GM19463 (cell line): ENCODE data around the gene MUC5AC.

Experiments used
- ATAC-seq: cut with Tn5 transposase; IDR thresholded peaks from one replicate; pipeline ENCODE4 v1.9.1; 2021; ENCODE audit warnings: mild to moderate bottlenecking, moderate library complexity; ENCODE audit not compliant: unreplicated experiment

Gene MUC5AC

DNA sequence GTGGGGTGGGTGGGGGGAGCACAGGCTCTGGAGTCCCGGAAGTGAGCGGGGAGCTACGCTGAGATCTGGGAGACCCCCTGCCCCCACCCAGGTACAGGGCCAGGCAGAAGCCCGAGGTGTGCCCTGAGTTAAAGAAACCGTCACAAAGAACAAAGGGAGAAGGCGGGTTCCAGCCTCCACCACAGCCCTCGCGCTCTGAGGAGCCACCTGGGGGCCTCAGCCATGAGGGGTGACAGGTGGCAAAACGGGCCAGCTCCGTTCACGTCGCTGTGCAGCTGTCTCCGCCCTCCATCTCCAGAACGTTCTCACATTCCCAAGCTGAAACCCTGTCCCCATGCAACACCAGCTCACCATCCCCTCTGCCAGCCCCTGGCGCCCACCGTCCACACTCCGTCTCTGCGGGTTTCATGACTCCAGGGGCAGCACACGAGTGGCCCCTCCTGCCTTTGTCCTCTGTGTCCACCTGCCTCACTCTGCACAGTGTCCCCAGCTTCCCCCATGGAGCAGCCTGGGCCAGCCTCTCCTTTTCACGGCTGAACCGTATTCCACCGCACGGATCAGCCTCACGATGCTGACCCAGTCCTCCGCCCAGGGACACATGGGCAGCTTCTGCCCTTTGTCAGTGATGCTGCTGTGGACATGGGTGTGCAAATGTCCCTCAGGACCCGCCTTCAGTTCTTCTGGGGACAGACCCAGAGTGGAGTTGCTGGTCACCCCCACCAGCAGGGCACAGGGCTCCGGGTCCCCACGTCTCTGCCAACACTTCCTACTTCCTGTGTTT is 63.4 kb downstream of the MUC5AC start:
- ATAC-seq: no peak

GRCh38 chr11:1221848-1222311 is 64.1 kb downstream of the MUC5AC start:
- no peak for ATAC-seq

- no peak for ATAC-seq
These were observed 65.0 kb downstream of the MUC5AC start, which contains the start of gene MUC5B for GRCh38 chr11:1222491-1223345. Gene MUC5B (plus strand): TSS chr11:1223066. CDS start chr11:1223124, 58 bp downstream.

DNA sequence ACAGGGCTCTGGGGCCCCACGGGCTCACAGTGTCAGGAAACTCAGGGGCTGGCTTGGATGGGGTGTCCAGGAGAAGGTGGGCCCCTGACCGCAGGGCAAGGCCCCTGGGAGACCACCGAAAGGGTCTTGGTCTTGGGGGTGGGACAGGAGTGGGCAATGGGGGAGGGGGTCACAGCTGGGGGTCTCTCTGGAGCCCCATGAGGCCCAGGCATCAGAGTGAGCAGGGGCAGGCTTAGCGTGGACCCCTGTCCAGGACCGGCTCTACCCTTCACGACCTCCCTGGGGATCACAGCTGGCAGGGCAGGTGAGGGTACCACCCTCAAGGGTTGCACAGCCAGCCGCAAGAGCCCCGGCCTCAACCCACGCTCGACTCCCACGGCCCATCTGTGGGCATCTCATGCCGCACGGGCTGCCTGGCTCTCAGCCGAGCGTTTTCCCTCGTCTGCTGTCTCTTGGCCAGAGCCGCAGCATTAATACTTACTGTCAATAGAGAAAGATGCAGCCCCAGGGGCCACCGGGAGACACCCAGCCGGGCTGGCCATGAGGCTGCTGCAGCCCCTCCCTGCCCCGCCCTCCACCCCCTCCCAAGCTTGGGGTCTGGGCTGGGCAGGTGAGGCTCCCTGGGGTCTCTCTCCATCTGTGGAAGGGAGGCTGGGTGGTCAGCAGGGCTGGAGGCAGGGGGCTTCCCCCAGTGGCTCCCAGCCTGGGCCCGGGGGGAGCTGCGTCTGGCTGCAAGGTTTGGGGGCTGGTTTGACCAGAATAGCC is 65.8 kb downstream of the MUC5AC start:
- no peak for ATAC-seq

GRCh38 chr11:1224111-1224490 is 66.3 kb downstream of the MUC5AC start:
- no peak for ATAC-seq

DNA sequence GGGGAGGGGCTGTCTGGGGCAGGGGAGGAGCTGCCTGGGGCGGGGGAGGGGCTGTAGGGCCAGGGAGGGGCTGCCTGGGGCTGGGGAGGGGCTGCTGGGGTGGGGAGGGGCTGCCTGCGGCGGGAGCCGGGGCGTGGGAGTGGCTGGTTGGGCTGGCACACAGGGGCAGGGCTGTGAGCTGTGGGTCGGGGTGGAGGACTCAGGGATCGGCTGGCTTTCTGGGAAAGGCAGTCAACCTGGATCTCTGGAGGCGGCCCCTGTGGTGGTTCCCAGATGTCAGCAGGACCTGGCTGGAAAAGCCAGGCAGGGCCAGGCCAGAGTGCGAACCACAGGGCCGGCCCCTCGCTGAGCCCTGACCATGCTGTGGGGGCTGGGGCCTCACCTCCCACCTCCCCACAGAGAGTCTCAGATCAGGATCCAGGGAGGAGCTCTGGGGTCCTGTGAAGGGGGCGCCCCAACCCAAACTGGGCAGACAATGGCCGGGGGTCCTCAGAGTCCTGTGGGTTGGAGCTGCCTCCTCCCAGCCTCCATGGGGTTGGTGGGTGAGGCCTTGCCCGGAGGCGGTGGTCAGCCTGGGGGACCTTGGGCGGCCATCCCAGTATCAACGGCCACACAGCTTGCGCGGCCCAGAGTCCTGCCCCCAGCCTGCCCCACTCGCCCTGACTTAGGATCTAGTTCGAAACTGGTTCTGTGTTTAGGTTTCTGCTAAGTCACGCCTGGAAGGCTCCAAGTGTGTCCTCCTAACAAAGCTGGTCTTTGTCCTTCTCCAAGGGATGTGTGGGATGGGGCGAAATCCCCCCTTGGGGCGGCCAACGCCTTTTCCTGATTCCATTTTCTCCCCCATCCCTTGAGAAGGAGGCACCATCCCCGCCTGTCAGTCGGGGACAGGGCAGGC is 67.0 kb downstream of the MUC5AC start:
- ATAC-seq: no peak

DNA sequence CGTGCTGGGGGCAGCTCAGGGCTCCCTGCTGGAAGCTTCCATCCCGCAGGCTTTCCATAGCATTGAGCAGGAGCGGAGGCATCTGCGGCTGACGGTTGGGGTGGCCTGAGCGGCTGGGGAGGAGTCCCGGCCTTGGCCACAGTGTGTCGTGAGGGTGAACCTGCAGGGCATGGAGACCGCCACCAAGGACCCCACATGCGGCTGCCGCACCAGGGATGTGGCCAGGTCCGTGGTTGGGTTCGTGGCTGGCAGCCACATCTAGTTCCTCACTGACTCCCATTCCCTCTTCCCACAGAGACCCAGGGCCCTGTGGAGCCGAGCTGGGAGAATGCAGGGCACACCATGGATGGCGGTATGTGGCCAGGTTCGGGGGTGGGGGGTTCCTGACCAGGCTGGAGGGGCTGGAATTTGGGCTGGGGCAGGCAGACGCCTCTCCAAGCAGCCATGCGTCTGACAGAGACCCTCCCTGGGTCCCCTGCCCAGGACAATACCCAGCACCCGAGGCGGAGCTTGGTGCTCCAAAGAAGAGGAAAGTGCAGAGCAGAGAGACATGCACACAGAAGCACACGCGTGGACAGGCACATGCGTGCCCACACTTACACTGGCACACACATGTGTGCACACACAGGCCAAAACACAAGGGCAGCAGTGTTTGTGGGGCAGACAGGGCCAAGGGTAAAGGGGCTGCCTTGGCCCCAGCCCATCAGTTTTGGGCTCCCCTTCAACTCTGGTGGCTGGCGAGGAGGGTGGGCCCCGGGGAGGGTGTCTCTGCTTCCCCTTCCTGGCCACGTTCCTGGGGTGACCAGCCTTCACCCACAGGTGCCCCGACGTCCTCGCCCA is 67.9 kb downstream of the MUC5AC start:
- no peak for ATAC-seq

DNA sequence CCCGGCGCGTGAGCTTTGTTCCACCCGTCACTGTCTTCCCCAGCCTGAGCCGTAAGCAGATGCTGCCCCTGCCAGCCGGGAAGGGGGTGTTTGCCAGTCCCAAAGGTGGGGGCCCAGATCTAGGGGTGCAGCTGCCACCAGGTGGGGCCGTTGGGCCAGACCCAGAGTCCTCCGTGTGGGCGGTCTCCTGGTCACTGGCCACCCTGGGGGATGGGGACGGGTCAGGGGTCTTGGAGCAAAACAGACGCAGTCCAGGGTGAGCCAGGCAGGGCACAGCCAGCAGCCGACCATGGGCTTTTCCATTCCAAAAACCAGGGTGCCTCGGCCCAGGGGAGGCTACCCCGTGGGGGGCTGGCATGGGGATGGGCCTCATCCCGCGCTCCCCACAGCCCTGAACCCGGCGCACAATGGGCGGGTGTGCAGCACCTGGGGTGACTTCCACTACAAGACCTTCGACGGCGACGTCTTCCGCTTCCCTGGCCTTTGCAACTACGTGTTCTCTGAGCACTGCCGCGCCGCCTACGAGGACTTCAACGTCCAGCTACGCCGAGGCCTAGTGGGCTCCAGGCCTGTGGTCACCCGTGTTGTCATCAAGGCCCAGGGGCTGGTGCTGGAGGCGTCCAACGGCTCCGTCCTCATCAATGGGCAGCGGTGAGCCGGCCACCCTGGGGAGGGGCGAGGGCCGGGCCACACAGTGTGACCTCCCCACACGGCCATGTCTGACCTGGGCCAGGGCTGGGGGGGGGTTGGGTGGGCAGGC is 68.7 kb downstream of the MUC5AC start:
- no peak for ATAC-seq

DNA sequence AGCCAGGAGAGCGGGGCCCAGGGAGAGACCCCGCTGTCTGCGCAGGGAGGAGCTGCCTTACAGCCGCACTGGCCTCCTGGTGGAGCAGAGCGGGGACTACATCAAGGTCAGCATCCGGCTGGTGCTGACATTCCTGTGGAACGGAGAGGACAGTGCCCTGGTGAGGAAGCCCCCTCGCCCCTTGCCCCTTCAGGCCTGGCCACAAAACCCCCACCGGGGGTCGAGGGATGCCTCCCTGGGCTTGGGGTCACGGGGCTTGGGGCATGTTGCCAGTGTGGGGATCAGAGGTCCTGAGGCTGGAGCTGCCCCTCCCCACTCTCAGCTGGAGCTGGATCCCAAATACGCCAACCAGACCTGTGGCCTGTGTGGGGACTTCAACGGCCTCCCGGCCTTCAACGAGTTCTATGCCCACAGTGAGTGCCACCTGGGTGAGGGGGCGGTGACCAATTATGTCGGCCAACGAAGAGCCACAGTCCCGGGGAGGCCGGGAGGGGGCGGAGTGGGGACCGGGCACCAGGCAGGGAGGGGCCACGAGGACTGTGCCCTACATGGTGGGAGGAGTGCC is 69.3 kb downstream of the MUC5AC start:
- ATAC-seq: no peak

DNA sequence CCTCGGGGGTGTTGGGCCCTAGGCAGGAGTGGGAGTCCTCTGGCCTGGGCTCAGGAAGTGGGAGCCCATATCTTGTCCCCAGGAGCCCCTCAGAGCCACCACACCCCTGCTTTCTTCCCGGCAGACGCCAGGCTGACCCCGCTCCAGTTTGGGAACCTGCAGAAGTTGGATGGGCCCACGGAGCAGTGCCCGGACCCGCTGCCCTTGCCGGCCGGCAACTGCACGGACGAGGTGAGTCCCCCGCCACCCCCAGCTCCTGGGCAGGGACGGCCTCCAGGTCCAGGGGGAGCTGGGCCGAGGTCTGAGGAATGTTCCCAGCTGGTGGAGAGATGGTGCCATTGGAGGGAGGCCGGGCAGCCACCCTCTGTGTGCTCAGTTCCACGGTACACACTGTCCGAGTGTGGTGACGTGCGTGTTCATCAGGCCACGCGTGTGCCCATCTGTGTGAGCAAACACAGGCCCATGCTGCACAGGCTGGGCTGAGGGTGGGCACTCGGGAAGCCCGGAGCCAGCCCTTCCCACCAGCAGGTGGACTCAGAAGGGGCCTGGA is 69.9 kb downstream of the MUC5AC start:
- ATAC-seq: no peak

DNA sequence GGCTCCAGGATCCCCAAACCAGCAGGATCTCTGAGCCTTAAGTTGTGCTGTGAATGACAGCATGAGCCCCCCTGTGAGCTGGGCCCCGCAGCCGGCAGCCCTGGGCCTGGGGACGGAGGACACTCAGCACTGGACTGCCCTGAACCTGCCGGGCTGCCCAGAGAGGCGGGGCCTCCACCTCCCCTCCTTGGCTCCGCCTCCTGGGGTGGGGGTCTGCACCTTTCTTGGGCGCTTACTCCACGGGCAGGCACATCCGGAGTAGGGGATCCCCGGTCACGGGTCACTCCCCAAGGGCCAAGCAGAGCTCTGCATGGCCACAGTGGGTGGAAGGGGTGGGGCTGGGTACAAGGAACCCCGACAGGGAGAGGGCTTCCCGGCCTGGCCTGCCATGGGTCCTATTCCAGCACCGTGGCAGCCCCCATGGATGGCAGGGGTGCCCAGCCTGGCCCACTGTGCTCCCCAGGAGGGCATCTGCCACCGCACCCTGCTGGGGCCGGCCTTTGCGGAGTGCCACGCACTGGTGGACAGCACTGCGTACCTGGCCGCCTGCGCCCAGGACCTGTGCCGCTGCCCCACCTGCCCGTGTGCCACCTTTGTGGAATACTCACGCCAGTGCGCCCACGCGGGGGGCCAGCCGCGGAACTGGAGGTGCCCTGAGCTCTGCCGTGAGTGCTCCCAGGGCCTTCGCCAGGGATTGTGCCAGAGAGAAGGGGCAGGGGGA is 70.5 kb downstream of the MUC5AC start:
- ATAC-seq: no peak

GRCh38 chr11:1228921-1229451 is 71.2 kb downstream of the MUC5AC start:
- no peak for ATAC-seq

DNA sequence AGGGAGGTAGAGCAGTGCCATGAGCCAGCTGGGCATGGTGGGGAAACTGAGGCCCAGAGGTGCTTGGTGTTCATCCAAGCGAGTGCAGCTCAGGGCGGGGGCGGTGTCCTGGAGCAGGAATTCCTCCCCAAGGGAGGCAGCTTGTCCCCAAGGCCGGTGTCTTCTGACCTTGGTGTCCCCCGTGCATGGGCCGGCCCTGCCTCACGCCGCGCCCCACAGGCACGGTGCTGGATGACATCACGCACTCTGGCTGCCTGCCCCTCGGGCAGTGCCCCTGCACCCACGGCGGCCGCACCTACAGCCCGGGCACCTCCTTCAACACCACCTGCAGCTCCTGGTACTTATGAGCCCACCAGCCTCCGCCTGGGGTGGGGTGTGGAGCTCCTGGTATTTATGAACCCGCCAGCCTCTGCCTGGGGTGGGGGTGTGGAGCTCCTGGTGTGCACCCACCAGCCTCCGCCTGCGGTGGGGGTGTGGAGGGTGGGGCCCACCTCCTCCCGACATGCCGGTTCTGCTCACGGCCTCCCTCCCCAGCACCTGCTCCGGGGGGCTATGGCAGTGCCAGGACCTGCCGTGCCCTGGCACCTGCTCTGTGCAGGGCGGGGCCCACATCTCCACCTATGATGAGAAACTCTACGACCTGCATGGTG is 71.8 kb downstream of the MUC5AC start:
- no peak for ATAC-seq

GRCh38 chr11:1230121-1230455 is 72.3 kb downstream of the MUC5AC start:
- ATAC-seq: no peak

GRCh38 chr11:1230456-1231395 is 73.0 kb downstream of the MUC5AC start:
- ATAC-seq: no peak
